ENCODE measurements around the gene UGT1A8.

The UGT1A8 gene

DNA sequence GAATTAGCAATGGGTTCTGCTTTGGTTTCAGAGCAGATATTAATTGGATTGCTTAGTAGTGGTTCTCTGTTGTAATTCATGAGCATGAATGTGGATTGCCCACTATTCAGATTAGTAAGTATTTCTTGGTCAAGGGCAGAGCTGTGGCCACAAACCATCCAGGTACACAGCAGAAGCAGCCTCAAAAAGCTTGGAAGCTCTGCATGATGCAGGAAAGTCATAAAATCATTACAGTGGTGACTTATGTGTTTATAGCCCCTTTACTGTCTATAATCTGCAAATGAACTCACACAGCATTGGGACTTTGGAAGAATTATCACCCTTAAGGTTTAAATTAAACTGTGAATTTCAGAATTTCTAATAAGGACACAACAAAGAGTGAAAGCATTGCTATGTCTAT, 140.7 kb downstream of the UGT1A8 start:
- no peak for TF ChIP-seq GATA2 (IDR thresholded peaks at IDR 0.05; ENCODE audit: low read depth, low read length)
- TF ChIP-seq GATA3 (IDR thresholded peaks at IDR 0.05; ENCODE audit: low read depth, low read length): no peak

DNA sequence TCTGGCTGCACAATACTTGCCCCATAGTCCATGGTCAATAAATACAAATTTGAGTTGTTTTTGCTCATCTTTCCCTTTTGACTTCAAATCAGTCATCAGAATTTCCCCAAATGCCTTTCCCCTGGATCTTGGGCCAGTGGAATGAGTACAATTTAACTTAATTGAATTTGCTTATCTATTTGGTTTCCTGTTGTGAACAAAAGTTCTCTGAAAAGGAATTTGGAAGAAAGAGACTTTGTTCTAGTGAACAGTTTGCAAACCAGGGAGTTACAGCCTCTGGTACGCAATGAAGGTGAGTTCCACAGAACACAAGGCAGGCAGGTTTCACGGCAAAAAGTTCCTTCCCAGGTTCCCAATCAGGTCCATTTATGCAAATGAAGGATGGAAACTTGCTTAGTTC, 141.4 kb downstream of the UGT1A8 start:
- TF ChIP-seq GATA2 (IDR thresholded peaks at IDR 0.05; ENCODE audit: low read depth, low read length): no peak
- TF ChIP-seq GATA3 (IDR thresholded peaks at IDR 0.05; ENCODE audit: low read depth, low read length): no peak

DNA sequence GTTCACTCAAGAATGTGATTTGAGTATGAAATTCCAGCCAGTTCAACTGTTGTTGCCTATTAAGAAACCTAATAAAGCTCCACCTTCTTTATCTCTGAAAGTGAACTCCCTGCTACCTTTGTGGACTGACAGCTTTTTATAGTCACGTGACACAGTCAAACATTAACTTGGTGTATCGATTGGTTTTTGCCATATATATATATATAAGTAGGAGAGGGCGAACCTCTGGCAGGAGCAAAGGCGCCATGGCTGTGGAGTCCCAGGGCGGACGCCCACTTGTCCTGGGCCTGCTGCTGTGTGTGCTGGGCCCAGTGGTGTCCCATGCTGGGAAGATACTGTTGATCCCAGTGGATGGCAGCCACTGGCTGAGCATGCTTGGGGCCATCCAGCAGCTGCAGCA, 142.6 kb downstream of the UGT1A8 start, which contains the start of gene UGT1A1:
Gene UGT1A1 (plus strand): TSS at position 228 of the 400 bp plus-strand sequence. CDS start 18 bp downstream, at position 246.
- no peak for TF ChIP-seq GATA2 (IDR thresholded peaks at IDR 0.05; ENCODE audit: low read depth, low read length)
- TF ChIP-seq GATA3 (IDR thresholded peaks at IDR 0.05; ENCODE audit: low read depth, low read length): no peak

DNA sequence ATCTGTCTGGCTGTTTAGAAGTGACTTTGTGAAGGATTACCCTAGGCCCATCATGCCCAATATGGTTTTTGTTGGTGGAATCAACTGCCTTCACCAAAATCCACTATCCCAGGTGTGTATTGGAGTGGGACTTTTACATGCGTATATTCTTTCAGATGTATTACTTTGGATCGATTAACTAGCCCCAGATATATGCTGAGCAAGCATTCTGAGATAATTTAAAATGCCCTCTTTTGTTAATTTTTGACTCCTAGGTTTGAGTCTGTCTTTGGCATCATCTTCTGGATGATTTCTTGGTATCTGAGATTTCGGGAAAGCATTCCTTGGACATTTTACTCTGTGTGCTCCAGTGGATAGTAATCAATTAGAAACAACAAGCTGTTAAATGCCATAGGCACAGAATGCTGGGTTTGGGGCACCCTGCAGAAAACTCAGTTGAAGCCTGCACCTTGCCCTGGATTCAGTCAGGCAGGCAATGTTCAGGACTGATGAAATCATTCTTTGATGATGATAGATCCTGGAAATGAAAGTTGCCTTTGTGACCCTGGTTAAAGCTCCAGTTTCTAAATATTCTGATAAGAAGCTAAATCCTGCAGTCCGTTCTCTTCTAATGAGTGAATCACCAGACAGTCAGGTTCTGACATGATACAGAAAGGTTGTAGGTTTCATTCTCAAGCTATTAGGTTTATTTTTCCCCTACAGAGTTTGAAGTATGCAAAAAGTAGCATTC, 143.8 kb downstream of the UGT1A8 start:
- TF ChIP-seq GATA3 (IDR thresholded peaks at IDR 0.05; ENCODE audit: low read depth, low read length) (no peak), GATA2 (IDR thresholded peaks at IDR 0.05; ENCODE audit: low read depth, low read length) (no peak)

DNA sequence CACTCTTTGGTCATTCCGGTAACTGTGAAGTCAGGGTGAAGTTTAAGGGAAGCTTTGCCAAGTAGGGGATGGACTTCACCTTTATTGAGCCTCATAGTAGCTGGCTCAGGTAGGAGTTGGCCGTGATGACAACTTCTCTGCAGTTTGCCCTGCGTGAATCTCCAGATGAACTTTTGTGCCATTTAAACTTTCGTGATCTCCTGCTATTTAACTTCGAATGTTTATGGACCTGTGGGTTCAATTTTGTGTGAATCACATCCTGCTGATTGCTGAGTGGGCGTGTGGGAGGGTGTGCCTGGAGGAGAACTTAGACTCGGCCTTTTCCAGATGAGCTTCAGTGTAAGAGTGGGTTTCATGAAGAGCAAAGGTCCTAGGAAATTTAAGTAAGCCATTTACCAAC, 146.8 kb downstream of the UGT1A8 start:
- TF ChIP-seq GATA3 (IDR thresholded peaks at IDR 0.05; ENCODE audit: low read depth, low read length): no peak
- no peak for TF ChIP-seq GATA2 (IDR thresholded peaks at IDR 0.05; ENCODE audit: low read depth, low read length)

DNA sequence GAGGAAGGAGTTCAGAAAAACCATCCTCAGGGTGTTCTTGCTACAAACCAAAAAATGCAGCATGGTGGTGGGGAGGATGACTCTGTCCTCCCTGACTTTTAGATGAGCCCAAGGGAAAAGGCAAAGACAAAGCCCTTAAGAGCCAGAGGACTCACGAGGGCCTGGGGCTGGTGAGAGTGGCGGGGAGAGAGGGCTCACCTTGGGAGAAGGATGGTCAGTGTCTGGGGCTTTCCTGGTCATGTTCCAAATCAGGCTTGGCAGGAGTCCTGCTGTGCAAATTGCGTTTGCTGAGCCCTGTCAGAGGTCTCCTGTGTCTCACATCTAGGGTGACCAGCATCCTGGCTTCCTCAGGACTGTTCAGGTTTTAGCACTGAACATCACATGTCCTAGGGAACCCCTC, 147.3 kb downstream of the UGT1A8 start:
- TF ChIP-seq GATA3 (IDR thresholded peaks at IDR 0.05; ENCODE audit: low read depth, low read length) (no peak), GATA2 (IDR thresholded peaks at IDR 0.05; ENCODE audit: low read depth, low read length) (no peak)

DNA sequence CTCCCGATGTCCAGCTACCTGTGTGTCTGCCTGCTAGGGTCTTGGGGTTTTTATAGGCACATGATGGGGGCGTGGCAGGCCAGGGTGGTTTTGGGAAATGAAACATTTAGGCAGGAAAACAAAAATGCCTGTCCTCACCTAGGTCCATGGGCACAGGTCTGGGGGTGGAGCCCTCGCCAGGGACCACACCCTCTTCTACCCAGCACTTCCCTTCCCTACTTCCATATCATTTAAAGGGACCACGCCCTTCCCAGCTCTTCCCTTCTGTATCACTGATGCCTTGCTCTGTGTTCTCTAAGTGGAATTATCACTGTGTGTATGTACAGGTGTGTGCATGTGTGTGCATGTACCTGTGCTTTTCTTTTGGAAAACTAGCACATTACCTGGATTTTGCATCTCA, 149.0 kb downstream of the UGT1A8 start:
- TF ChIP-seq GATA2 (IDR thresholded peaks at IDR 0.05; ENCODE audit: low read depth, low read length) (no peak), GATA3 (IDR thresholded peaks at IDR 0.05; ENCODE audit: low read depth, low read length) (no peak)

DNA sequence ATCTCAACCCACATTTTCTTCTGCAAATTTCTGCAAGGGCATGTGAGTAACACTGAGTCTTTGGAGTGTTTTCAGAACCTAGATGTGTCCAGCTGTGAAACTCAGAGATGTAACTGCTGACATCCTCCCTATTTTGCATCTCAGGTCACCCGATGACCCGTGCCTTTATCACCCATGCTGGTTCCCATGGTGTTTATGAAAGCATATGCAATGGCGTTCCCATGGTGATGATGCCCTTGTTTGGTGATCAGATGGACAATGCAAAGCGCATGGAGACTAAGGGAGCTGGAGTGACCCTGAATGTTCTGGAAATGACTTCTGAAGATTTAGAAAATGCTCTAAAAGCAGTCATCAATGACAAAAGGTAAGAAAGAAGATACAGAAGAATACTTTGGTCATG, 150.6 kb downstream of the UGT1A8 start:
- no peak for TF ChIP-seq GATA2 (IDR thresholded peaks at IDR 0.05; ENCODE audit: low read depth, low read length)
- no peak for TF ChIP-seq GATA3 (IDR thresholded peaks at IDR 0.05; ENCODE audit: low read depth, low read length)

DNA sequence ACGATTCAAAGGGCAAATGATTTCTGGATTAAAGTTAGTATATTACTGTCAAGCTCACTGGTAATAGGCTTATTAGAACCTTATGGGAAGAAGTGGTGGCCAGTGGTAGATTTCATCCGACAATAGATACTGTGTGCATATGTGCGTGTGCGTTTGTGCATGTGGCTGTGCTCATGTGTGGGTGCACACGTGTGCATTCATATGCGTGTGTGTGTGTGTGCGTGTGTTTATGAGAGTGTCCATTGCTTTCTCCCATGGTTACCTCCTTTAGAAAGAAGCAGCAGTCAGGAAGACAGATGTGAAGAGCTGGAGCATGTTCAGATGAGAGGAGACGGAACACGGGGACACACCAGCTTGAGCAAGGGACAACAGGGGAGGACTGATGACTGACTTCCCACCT, 151.8 kb downstream of the UGT1A8 start:
- no peak for TF ChIP-seq GATA2 (IDR thresholded peaks at IDR 0.05; ENCODE audit: low read depth, low read length)
- no peak for TF ChIP-seq GATA3 (IDR thresholded peaks at IDR 0.05; ENCODE audit: low read depth, low read length)

DNA sequence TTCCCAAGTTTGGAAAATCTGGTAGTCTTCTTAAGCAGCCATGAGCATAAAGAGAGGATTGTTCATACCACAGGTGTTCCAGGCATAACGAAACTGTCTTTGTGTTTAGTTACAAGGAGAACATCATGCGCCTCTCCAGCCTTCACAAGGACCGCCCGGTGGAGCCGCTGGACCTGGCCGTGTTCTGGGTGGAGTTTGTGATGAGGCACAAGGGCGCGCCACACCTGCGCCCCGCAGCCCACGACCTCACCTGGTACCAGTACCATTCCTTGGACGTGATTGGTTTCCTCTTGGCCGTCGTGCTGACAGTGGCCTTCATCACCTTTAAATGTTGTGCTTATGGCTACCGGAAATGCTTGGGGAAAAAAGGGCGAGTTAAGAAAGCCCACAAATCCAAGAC, 154.7 kb downstream of the UGT1A8 start:
- no peak for TF ChIP-seq GATA3 (IDR thresholded peaks at IDR 0.05; ENCODE audit: low read depth, low read length)
- no peak for TF ChIP-seq GATA2 (IDR thresholded peaks at IDR 0.05; ENCODE audit: low read depth, low read length)

DNA sequence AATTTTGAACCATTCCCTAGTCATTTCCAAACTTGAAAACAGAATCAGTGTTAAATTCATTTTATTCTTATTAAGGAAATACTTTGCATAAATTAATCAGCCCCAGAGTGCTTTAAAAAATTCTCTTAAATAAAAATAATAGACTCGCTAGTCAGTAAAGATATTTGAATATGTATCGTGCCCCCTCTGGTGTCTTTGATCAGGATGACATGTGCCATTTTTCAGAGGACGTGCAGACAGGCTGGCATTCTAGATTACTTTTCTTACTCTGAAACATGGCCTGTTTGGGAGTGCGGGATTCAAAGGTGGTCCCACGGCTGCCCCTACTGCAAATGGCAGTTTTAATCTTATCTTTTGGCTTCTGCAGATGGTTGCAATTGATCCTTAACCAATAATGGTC, 155.2 kb downstream of the UGT1A8 start:
- TF ChIP-seq GATA3 (IDR thresholded peaks at IDR 0.05; ENCODE audit: low read depth, low read length) (no peak), GATA2 (IDR thresholded peaks at IDR 0.05; ENCODE audit: low read depth, low read length) (no peak)

DNA sequence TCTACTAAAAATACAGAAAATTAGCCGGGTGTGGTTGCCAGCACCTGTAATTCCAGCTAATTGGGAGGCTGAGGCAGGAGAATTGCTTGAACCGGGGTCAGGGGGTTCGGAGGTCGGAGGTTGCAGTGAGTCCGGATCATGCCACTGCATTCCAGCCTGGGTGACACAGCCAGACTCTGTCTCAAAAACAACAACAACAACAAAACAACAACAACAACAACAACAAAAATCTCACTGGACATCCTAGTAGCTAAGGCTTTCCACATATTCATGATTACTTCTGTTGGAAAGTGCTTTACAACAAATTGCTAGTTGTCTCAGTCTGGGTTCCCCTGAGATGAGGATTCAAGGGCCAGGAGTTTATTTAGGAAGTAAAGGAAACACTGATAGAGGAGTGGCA, 156.4 kb downstream of the UGT1A8 start:
- TF ChIP-seq GATA3 (IDR thresholded peaks at IDR 0.05; ENCODE audit: low read depth, low read length): no peak
- no peak for TF ChIP-seq GATA2 (IDR thresholded peaks at IDR 0.05; ENCODE audit: low read depth, low read length)

DNA sequence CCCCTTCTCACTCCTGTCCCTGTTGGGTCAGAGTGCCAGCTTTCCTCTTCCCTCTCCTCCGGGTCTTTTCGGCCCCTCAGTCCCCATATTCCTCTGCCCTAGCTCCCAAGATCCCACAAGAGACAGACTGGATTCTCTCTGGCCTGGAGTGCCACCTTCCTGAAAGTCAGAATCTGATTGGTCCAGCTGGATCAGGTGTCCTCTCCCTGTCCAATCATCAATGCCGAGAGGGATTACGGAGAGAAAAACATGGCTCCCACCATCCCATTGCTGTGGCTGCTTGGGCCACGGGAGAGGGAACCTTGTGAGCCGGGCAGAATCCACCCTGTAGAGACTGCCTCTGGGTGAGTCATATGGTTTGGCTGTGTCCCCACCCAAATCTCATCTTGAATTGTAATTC, 158.0 kb downstream of the UGT1A8 start:
- TF ChIP-seq GATA3 (IDR thresholded peaks at IDR 0.05; ENCODE audit: low read depth, low read length) (no peak), GATA2 (IDR thresholded peaks at IDR 0.05; ENCODE audit: low read depth, low read length) (no peak)

DNA sequence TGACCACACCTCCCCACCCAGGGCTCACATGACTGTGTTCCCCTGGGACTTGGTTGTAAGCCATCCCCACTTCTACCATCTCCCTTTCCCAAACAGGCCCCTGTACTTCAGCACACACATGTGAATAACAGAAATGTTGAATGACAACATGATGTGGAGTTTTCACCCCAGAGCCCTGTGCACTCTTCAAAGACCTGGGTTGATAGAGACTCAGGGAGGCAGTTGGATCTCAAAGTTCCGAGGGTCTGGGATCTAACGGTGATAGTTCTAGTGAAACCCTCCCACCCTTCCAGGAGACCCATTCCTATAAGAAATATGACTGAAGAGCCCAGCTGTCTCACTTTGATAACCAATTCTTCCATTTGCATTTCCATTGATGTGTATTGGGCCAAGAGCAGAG, 160.6 kb downstream of the UGT1A8 start, which contains the start of gene MROH2A:
Gene MROH2A (plus strand): TSS at position 301 of the 400 bp plus-strand sequence. CDS start 1,029 bp downstream, outside the sequence.
- TF ChIP-seq GATA3 (IDR thresholded peaks at IDR 0.05; ENCODE audit: low read depth, low read length) (no peak), GATA2 (IDR thresholded peaks at IDR 0.05; ENCODE audit: low read depth, low read length) (no peak)

DNA sequence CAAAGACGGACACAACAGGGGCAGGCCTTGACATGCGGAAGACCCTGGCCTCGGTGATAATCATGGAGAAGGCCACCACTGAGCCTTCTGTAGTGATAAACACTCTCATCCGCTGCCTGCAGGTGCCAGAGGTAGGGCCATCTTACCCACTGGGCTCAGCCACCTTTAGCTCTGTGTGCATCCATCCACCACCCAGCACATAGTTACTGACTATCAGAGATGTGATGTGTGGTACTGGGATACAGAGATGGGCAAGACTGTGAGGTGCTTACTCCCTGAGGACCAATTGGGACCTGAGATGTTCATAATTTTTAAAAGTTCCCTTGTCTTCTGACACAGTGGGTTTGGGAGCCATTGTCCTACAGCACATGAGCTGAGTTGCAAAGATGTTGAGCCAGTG, 162.3 kb downstream of the UGT1A8 start:
- TF ChIP-seq GATA2 (IDR thresholded peaks at IDR 0.05; ENCODE audit: low read depth, low read length): no peak
- no peak for TF ChIP-seq GATA3 (IDR thresholded peaks at IDR 0.05; ENCODE audit: low read depth, low read length)

Measured in SH-SY5Y (cell line).